PC-3 (cell line): ENCODE measurements around the gene PRR15L. TPM values are rescaled to one million over a fixed set of nuclear protein-coding genes. Genes with fewer than 3 reads are reported as not detected.

Experiments
- ATAC-seq: fragments of 200-7000 bp; cut with Tn5 transposase; 2 replicates; pipeline ENCODE4 v1.9.1; 2020; ENCODE audit warnings: mild to moderate bottlenecking, moderate library complexity
- BruUV-seq: library from RNA; stranded (reverse); fragments of 400-500 nt; replicated peaks from 2 replicates; lab custom pipeline; 2021; lab: Mats Ljungman, UMichigan
- CTCF ChIA-PET: fragments of 300-600 bp; sonication (Branson Sonifier 250); formaldehyde crosslinking; loops from one replicate; lab custom pipeline; 2022; ENCODE audit warnings: antibody characterized with exemption; lab: Charles Lee
- POLR2A ChIA-PET: fragments of 300-600 bp; sonication (Branson Sonifier 250); formaldehyde crosslinking; loops from one replicate; lab custom pipeline; 2022; ENCODE audit warnings: antibody characterized with exemption; ENCODE audit not compliant: unreplicated experiment; lab: Charles Lee
- DNase-seq: peaks from one replicate; pipeline ENCODE4 v3.0.0-alpha.2; 2015
- H2AFZ ChIP-seq: fragments of 300-600 bp; sonication (generic); 2 replicates; pipeline ENCODE4 v1.6.0; 2016; ENCODE audit warnings: antibody characterized with exemption, low read length
- H3F3A ChIP-seq: fragments of 300-600 bp; sonication (generic); one replicate; pipeline ENCODE4 v1.6.0; 2017; ENCODE audit warnings: antibody characterized with exemption, low read length, control low read depth, mild to moderate bottlenecking; ENCODE audit not compliant: unreplicated experiment
- H3K27ac ChIP-seq: fragments of 300-600 bp; sonication (generic); 2 replicates; pipeline ENCODE4 v1.5.1; 2016; ENCODE audit warnings: mild to moderate bottlenecking, low read length
- H3K27me3 ChIP-seq: fragments of 300-600 bp; sonication (generic); 2 replicates; pipeline ENCODE4 v1.6.1; 2016; ENCODE audit warnings: low read length, mixed read lengths
- H3K36me3 ChIP-seq: fragments of 300-600 bp; sonication (generic); 2 replicates; pipeline ENCODE4 v1.6.1; 2016; ENCODE audit warnings: low read depth, mixed run types, low read length, mixed read lengths
- H3K4me1 ChIP-seq: fragments of 300-600 bp; sonication (generic); 2 replicates; pipeline ENCODE4 v1.5.1; 2016; ENCODE audit warnings: low read length; ENCODE audit not compliant: insufficient read depth
- H3K4me2 ChIP-seq: fragments of 300-600 bp; sonication (generic); 2 replicates; pipeline ENCODE4 v1.6.0; 2016; ENCODE audit warnings: low read length
- H3K4me3 ChIP-seq: fragments of 300-600 bp; sonication (generic); 2 replicates; pipeline ENCODE4 v1.5.1; 2016; ENCODE audit warnings: mild to moderate bottlenecking, low read length, mixed read lengths
- H3K79me2 ChIP-seq: fragments of 300-600 bp; sonication (generic); 2 replicates; pipeline ENCODE4 v1.6.1; 2017; ENCODE audit warnings: low read length, mixed read lengths
- H3K9ac ChIP-seq: fragments of 300-600 bp; sonication (generic); 2 replicates; pipeline ENCODE4 v1.6.0; 2016; ENCODE audit warnings: mild to moderate bottlenecking, low read length
- H3K9me2 ChIP-seq: fragments of 300-600 bp; sonication (generic); replicated peaks from 2 replicates; pipeline ENCODE4 v1.6.1; 2016; ENCODE audit warnings: mixed run types, low read length, mixed read lengths
- H3K9me3 ChIP-seq: fragments of 300-600 bp; sonication (generic); 2 replicates; pipeline ENCODE4 v1.6.1; 2016; ENCODE audit warnings: low read length, mixed read lengths
- H4K20me1 ChIP-seq: fragments of 300-600 bp; sonication (generic); 2 replicates; pipeline ENCODE4 v1.6.1; 2016; ENCODE audit warnings: low read length, mixed read lengths
- EZH2 ChIP-seq: fragments of 300-600 bp; sonication (generic); IDR thresholded peaks from one replicate; pipeline ENCODE4 v1.6.1; 2017; ENCODE audit warnings: antibody characterized with exemption, mild to moderate bottlenecking, low read length; ENCODE audit not compliant: unreplicated experiment
- EZH2phosphoT487 ChIP-seq: fragments of 300-600 bp; sonication (generic); IDR thresholded peaks from 2 replicates; pipeline ENCODE4 v1.6.1; 2018; ENCODE audit warnings: mild to moderate bottlenecking, antibody characterized with exemption, low read length, borderline replicate concordance
- intact Hi-C: fragments of 100-400 bp; cut with micrococcal nuclease; formaldehyde crosslinking; loops from 2 replicates; pipeline ENCODE4 v1.9.0; 2023
- total RNA-seq: library from RNA; depleted of rRNA; stranded (reverse); fragments of >200 nt; gene quantifications from 2 replicates; pipeline ENCODE4 v1.2.3, GENCODE V29; 2014
- TF ChIP-seq, protein P1 (sequence below): fragments of 300-600 bp; sonication (generic); conservative IDR thresholded peaks from 2 replicates; pipeline ENCODE4 v1.5.1; 2017; ENCODE audit warnings: antibody characterized with exemption, low read depth, mild to moderate bottlenecking, low read length

The PRR15L gene
- total RNA-seq, 1 experiment from 2014 or later, result 6.0 TPM

DNA sequence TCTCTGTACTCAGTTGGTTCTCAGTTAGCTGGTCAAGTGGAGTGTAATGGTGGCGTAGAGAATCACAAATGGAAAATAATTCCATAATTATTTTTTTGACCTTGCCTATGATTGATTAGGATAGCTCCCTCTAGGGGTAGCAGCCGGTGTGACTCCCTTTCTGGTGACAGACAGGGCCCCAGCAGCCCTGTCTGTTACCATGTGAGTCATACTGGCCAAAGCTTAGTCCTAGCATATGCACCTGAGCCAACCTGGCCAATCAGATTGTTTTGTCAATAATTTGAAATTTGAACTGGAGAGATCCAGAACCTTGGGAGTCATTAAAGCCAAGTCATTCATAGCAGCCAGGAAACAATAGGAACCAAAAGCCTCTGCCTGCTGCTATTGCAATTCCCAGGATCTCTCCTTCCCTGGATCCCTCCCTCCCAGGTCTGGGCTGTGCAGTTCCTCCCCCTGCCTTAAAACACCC, 10.7 kb downstream of the PRR15L start:
- H3K36me3 ChIP-seq, result peaks cover 14% of the 10 kb centered on the region
- ChIA-PET CTCF (interaction anchor here (0.6 to 1.5 kb wide), 16 partner anchors 8 to 292 kb away, joined by 3 to 19 read pairs (median 4); partner anchors contain the start of genes CDK5RAP3, PRR15L, SCRN2 and SP2), POLR2A (interaction anchor here (0.6 to 0.8 kb wide), 4 partner anchors 27 to 129 kb away, joined by 3 to 13 read pairs (median 7); partner anchors contain the start of gene SP6)
- no TSS peak for BruUV-seq
- peaks cover 47% of the 10 kb centered on the region for H3K4me1 ChIP-seq
- H3K9me3 ChIP-seq, result no peaks in the 10 kb centered on the region
- no peaks in the 10 kb centered on the region for H3K9me2 ChIP-seq
- no peak overlapping the region for H2AFZ ChIP-seq
- peak; percentile 99 for DNase-seq
- H3K9ac ChIP-seq, result peak overlapping the region; percentile 46
- TF ChIP-seq EZH2 (no peak), EZH2phosphoT487 (no peak)
- TF ChIP-seq, protein P1, sequence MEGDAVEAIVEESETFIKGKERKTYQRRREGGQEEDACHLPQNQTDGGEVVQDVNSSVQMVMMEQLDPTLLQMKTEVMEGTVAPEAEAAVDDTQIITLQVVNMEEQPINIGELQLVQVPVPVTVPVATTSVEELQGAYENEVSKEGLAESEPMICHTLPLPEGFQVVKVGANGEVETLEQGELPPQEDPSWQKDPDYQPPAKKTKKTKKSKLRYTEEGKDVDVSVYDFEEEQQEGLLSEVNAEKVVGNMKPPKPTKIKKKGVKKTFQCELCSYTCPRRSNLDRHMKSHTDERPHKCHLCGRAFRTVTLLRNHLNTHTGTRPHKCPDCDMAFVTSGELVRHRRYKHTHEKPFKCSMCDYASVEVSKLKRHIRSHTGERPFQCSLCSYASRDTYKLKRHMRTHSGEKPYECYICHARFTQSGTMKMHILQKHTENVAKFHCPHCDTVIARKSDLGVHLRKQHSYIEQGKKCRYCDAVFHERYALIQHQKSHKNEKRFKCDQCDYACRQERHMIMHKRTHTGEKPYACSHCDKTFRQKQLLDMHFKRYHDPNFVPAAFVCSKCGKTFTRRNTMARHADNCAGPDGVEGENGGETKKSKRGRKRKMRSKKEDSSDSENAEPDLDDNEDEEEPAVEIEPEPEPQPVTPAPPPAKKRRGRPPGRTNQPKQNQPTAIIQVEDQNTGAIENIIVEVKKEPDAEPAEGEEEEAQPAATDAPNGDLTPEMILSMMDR, result peak; percentile 98
- peak; percentile 63 for ATAC-seq
- peak overlapping the region; percentile 96 for H3K27ac ChIP-seq
- intact Hi-C loops, result no loop called here
- H3K4me3 ChIP-seq, result no peak overlapping the region
- peaks cover 24% of the 10 kb centered on the region for H3K79me2 ChIP-seq
- H3K4me2 ChIP-seq, result peak overlapping the region; percentile 29; the same call in 1 of the 2 replicates
- no peaks in the 10 kb centered on the region for H4K20me1 ChIP-seq
- H3K27me3 ChIP-seq, result no peaks in the 10 kb centered on the region
- peaks cover 7% of the 10 kb centered on the region for H3F3A ChIP-seq

DNA sequence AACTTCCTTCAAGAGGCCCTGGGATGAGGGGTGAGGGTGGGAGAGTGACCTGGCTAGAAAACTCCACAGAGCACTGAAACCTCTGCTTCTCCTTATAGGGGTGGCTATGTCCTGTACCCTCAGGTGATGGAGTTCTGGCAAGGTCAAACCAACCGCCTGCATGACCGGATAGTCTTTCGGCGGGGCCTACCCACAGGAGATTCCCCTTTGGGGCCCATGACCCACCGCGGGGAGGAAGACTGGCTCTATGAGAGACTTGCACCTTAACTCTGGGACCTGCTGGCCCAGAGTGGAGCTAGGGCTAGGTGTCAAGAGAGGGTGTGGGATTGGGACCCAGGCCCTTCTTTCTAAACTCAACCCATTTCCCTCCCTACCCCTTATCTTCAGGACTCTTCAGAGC, 11.2 kb downstream of the PRR15L start:
- Histone ChIP-seq H3K4me3 (no peak overlapping the region), H3K27me3 (no peaks in the 10 kb centered on the region), H3K9me3 (no peaks in the 10 kb centered on the region), H3K4me1 (peaks cover 47% of the 10 kb centered on the region), H3K9ac (no peak overlapping the region), H3K36me3 (peaks cover 14% of the 10 kb centered on the region), H2AFZ (no peak overlapping the region), H4K20me1 (no peaks in the 10 kb centered on the region), H3F3A (peaks cover 7% of the 10 kb centered on the region), H3K27ac (no peak overlapping the region), H3K4me2 (no peak overlapping the region), H3K79me2 (peaks cover 28% of the 10 kb centered on the region), H3K9me2 (no peaks in the 10 kb centered on the region)
- no peak for ATAC-seq
- ChIA-PET POLR2A (no interaction called here), CTCF (interaction anchor here (1.0 to 1.5 kb wide), 12 partner anchors 8 to 105 kb away, joined by 3 to 19 read pairs (median 5); partner anchors contain the start of genes CDK5RAP3, PRR15L, SCRN2 and SP2)
- intact Hi-C loops, result no loop called here
- no peak for DNase-seq
- no TSS peak for BruUV-seq
- no peak for TF ChIP-seq EZH2
- no peak for TF ChIP-seq EZH2phosphoT487
- TF ChIP-seq, protein P1, result no peak
